Measurements from ENCODE around the gene RNF208.

RNF208 gene

DNA sequence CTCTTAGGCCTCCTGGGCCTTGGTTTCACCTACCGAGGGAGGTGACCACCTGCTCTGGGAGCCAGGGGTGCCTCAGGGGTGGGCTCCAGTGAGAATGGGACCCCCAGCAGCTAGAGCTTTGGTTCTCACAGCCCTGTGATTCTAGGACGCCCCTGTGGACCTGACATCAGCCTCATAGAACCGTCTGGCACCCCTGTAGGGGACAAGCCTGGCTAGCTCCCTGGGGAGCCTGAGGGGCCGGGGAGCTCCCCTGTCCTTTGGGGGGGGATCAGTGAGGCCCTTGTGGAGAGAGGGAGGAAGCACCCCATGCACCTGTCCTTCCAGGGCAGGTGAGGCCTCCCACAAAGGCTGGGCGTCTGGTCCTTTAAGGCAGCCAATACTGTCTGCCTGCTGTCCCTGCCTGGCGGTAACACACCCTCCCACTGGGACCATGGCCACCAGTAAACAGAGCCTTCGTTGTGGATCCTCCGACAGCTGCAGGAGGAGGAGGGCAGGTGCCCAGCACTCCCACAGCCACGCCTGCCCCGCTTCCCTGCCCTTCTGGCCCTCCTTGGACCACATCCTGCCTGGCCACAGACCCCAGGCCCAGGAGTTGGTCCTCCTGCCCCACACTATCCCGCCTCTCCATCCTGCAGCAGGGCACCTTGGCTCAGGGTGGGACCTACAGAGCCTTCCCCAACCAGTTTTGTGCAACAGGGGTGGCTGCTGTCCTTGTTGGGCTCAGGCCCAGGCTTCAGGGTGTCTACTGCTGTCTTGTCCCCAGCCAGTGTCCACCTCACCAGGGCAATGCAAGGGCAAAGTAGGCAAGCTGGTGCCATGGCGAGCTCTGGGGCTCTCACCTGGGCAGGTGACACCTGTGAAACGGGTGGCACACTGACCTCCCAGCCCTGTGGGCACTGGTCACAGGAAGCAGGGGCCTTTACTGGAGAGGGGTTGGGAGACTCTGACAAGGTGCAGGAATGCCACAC lies 16.0 kb upstream of the RNF208 start:
- no peak for DNase-seq

GRCh38 chr9:137236936-137237421 lies 14.9 kb upstream of the RNF208 start:
- DNase-seq, result no peak

- peak; percentile 89 for DNase-seq
Measured at GRCh38 chr9:137236238-137236935, 14.3 kb upstream of the RNF208 start.

GRCh38 chr9:137235424-137236237 lies 13.6 kb upstream of the RNF208 start:
- DNase-seq, result no peak

- no peak for DNase-seq
Measured at GRCh38 chr9:137234758-137235423, 12.9 kb upstream of the RNF208 start.

DNA sequence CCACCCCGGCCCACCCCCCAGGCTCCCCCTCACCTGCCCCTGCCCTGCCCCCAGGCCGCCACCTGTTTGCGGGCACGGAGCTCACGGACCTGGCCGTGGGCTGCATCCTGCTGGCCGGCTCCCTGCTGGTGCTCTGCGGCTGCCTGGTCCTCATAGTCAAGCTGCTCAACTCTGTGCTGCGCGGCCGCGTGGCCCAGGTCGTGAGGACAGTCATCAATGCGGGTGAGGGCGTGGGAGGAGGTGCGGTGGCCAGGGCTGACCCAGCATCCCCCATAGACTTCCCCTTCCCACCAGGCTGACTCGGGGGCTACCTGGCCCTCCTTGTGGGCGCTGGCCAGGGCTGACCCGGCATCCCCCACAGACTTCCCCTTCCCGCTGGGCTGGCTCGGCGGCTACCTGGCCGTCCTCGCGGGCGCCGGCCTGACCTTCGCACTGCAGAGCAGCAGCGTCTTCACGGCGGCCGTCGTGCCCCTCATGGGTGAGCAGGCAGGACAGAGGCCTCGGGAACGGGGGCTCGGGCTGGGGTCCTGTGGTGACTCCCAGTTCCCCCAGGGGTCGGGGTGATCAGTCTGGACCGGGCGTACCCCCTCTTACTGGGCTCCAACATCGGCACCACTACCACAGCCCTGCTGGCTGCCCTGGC lies 12.1 kb upstream of the RNF208 start:
- no peak for DNase-seq

GRCh38 chr9:137233143-137233980 lies 11.3 kb upstream of the RNF208 start:
- DNase-seq, result no peak

- no peak for DNase-seq
Measured at GRCh38 chr9:137232510-137232909, 10.5 kb upstream of the RNF208 start.

DNA sequence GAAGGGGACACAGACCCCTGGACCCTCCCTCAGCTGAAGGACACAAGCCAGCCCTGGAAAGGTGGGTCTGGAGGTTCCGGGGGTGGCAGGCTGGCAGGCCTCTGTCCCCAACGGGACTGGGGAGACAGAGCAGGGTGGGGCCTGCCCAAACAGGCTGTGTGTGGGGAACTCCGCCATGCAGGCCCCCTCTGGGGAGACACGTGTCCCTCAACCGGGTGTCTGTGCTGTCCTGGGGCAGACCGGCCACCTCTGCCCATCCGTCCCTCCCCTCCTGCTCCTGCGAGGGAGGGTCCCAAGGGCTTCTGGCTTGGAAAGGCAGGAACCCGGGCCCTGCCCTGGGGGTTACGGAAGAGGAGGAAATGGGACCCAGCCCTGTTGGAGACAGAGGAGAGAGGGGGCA lies 10.1 kb upstream of the RNF208 start:
- no peak for DNase-seq

DNA sequence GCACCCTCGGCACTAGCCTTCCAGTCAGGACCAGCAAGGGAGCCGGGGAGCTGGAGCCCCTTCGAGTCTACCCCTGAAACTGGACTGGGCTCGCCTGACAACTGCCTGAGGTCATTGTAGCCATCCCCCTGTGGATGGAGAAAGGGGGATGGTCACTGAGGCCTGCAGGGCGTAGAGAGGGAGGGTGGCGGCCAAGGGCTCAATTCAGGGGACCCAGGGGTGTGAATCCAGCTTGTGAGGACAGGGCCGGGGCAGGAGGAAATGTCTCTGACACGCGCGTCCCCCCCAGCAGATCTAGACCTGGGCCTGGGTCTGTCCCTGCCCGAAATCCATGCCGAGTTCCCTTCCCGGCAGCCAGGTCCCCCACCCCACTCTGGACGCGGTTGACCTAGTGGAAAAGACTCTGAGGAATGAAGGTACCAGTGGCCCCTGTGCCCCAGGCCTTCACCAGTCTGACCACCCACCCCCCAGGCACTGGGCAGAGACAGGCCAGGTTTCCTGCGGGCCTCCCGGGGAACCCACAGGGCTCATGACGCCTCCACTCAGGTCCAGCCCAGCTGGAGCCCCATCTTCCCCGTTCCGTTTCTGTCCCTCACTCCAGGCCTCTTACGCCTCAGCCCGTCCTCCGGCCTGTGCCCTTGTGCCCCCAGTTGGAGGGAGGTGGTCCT lies 9.5 kb upstream of the RNF208 start:
- no peak for DNase-seq

DNA sequence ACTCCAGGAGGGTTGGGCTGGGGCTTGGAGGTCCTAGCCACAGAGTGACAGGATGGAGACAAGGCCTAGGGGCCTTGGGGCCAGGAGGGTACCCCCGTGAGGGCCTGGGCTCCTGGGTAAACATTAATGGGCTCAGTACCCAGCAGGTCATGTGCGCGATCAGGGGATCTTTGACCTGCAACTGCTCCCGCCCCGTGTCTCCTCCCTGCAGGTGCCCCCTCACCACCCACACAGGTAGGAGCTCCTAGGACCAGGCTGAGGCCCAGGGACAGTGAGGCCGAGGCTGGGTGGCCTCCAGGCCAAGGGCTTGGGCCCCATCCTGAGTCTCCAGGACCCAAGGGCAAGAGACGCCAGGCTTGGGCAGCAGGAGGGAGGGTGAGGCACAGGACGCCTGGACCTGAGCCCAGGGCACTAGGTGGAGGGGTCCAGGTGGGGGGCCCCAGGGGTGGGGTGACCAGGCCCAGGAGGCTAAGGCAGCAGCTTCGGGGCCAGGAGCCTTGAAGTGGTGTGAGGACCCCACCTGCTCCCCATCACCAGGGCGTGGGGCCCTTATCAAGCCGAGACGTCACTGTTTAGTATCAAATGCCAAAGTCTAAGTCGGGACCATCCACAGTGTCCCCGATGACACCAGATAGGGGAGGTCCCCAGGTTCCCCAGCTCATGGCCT lies 8.8 kb upstream of the RNF208 start, which contains the start of gene SLC34A3:
Gene SLC34A3 (plus strand): TSS at position 197 of the 667 bp plus-strand sequence. CDS start 802 bp downstream, outside the sequence.
- no peak for DNase-seq

GRCh38 chr9:137229903-137230704 lies 8.1 kb upstream of the RNF208 start:
- DNase-seq, result no peak

GRCh38 chr9:137228968-137229896 lies 7.2 kb upstream of the RNF208 start:
- DNase-seq, result no peak

GRCh38 chr9:137228506-137228967 lies 6.5 kb upstream of the RNF208 start:
- no peak for DNase-seq

- no peak for DNase-seq
Measured at GRCh38 chr9:137227853-137228505, 5.9 kb upstream of the RNF208 start.

GRCh38 chr9:137227054-137227852 lies 5.2 kb upstream of the RNF208 start, which contains the start of gene RNF224:
Gene RNF224 (plus strand): TSS chr9:137227502. CDS start chr9:137228336, 834 bp downstream.
- DNase-seq, result peak; percentile 83

Data from stimulated activated CD4-positive, alpha-beta T cell treated with anti-CD3 and anti-CD28 coated beads, Interleukin-1b, Interleukin-23, amount 100 ng/mL, for 48 hours (primary cell).